BE2C (cell line): Measurements from ENCODE around the gene DCDC2C.

Experiments
- DNase-seq: peaks from one replicate; pipeline ENCODE4 v3.0.0-alpha.2; 2020
- H3K27me3 ChIP-seq: fragments of 250-450 bp; sonication (Bioruptor Pico); 2 replicates; pipeline ENCODE4 v1.5.1; 2020; ENCODE audit warnings: mild to moderate bottlenecking
- H3K36me3 ChIP-seq: fragments of 250-450 bp; sonication (Bioruptor Pico); 2 replicates; pipeline ENCODE4 v1.5.1; 2020; ENCODE audit warnings: mild to moderate bottlenecking
- H3K4me1 ChIP-seq: fragments of 250-450 bp; sonication (Bioruptor Pico); 2 replicates; pipeline ENCODE4 v1.5.1; 2020
- H3K4me3 ChIP-seq: 2 replicates; pipeline ENCODE4 v1.5.1; 2011; ENCODE audit warnings: low read depth, low read length
- H3K9me3 ChIP-seq: fragments of 250-450 bp; sonication (Bioruptor Pico); 2 replicates; pipeline ENCODE4 v1.5.1; 2020
- TF ChIP-seq, protein P1 (sequence below): IDR thresholded peaks from 2 replicates; pipeline ENCODE4 v1.5.1; 2012; ENCODE audit warnings: mild to moderate bottlenecking, low read depth, low read length

DCDC2C gene

DNA sequence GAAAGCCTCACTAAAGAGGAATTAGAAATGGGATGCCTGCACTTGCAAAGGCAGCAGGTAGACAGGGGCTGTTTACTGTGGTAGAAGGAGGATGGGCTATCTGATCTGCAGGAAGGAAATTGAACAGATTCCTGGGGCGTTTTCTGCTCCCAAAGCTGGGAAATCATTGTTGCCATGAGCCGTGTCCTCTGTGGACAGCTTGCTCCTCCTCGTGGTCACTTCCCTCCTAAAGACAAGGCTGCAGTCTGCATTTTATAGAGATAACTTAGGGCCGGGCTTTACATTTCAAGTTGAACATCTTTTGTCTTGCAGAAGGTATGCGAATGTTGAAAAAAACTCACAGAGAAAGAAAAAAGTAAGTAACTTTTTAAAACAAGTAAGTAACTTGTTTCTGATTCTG is 50.9 kb downstream of the DCDC2C start:
- H3K4me3 ChIP-seq, result no peak overlapping the region
- TF ChIP-seq, protein P1, sequence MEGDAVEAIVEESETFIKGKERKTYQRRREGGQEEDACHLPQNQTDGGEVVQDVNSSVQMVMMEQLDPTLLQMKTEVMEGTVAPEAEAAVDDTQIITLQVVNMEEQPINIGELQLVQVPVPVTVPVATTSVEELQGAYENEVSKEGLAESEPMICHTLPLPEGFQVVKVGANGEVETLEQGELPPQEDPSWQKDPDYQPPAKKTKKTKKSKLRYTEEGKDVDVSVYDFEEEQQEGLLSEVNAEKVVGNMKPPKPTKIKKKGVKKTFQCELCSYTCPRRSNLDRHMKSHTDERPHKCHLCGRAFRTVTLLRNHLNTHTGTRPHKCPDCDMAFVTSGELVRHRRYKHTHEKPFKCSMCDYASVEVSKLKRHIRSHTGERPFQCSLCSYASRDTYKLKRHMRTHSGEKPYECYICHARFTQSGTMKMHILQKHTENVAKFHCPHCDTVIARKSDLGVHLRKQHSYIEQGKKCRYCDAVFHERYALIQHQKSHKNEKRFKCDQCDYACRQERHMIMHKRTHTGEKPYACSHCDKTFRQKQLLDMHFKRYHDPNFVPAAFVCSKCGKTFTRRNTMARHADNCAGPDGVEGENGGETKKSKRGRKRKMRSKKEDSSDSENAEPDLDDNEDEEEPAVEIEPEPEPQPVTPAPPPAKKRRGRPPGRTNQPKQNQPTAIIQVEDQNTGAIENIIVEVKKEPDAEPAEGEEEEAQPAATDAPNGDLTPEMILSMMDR, result no peak; the same call in 1 of the 2 replicates
- no peak for DNase-seq
- peaks cover 46% of the 10 kb centered on the region for H3K27me3 ChIP-seq
- no peaks in the 10 kb centered on the region for H3K4me1 ChIP-seq
- no peaks in the 10 kb centered on the region for H3K36me3 ChIP-seq
- no peaks in the 10 kb centered on the region for H3K9me3 ChIP-seq

- Histone ChIP-seq H3K27me3 (peaks cover 46% of the 10 kb centered on the region), H3K4me3 (no peak overlapping the region), H3K36me3 (no peaks in the 10 kb centered on the region), H3K4me1 (no peaks in the 10 kb centered on the region), H3K9me3 (no peaks in the 10 kb centered on the region)
- TF ChIP-seq, protein P1, result no peak
- no peak for DNase-seq
Observed at GRCh38 chr2:3754795-3755194, 51.4 kb downstream of the DCDC2C start.

GRCh38 chr2:3755277-3755676 is 51.9 kb downstream of the DCDC2C start:
- DNase-seq, result no peak

DNA sequence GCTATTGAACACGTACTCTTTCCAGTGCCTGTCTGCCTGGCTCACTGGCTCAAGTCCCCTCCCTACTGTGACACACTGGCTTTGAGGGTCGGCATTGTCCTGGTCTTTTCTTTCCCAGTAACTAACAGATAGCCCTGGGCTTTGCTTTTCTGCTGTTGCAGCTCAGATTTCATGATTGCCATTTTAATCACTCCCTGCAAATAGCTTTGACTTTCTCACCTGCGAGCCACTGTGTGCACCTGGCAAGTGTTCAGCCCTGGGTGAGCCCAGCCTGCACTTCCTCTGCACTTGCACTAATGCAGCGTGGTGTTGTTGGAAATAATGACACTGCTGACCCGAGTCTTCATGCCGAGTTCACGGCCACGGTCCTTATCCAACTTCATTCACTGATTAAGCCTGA is 52.9 kb downstream of the DCDC2C start:
- Histone ChIP-seq H3K36me3 (no peaks in the 10 kb centered on the region), H3K4me3 (no peak overlapping the region), H3K9me3 (no peaks in the 10 kb centered on the region), H3K4me1 (no peaks in the 10 kb centered on the region), H3K27me3 (peaks cover 37% of the 10 kb centered on the region)
- TF ChIP-seq, protein P1, result no peak
- no peak for DNase-seq

More at GRCh38 chr2:3755277-3755676, 51.9 kb downstream of the DCDC2C start:
- H3K36me3 ChIP-seq, result no peaks in the 10 kb centered on the region
- TF ChIP-seq, protein P1, result no peak
- H3K27me3 ChIP-seq, result peaks cover 47% of the 10 kb centered on the region
- no peaks in the 10 kb centered on the region for H3K4me1 ChIP-seq
- H3K9me3 ChIP-seq, result no peaks in the 10 kb centered on the region
- H3K4me3 ChIP-seq, result no peak overlapping the region

GRCh38 chr2:3758906-3759305 is 55.5 kb downstream of the DCDC2C start:
- TF ChIP-seq, protein P1, result no peak

DNA sequence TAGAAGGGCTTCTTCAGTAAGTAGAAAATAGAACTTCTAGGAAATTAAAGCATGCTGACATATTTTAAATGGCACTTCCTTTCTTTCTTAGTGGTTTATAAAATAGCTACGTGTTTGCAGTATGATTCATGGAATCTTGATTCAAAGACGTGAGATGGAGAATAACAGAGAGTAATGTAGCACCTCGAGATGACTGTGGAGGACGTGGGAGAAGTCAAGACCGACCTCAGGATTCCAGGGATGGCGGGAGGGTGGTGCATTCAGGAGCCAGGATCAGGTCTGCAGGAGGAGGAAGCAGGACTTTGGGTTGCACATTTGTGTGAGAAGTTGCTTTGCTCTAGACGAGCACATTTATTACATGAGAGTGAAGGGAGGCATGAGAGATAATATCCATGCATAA is 56.0 kb downstream of the DCDC2C start:
- no peak overlapping the region for H3K4me3 ChIP-seq
- no peak for DNase-seq
- H3K4me1 ChIP-seq, result no peaks in the 10 kb centered on the region
- no peaks in the 10 kb centered on the region for H3K9me3 ChIP-seq
- H3K27me3 ChIP-seq, result peaks cover 21% of the 10 kb centered on the region
- no peaks in the 10 kb centered on the region for H3K36me3 ChIP-seq
- TF ChIP-seq, protein P1, result no peak

More at GRCh38 chr2:3758906-3759305, 55.5 kb downstream of the DCDC2C start:
- Histone ChIP-seq H3K36me3 (no peaks in the 10 kb centered on the region), H3K4me1 (no peaks in the 10 kb centered on the region), H3K9me3 (no peaks in the 10 kb centered on the region), H3K27me3 (peaks cover 21% of the 10 kb centered on the region), H3K4me3 (no peak overlapping the region)
- DNase-seq, result no peak
